CD4-positive, alpha-beta T cell treated with Interleukin-15 for 1 hour (primary cell): ENCODE results near the gene STRN4.
"Not testable (repeated sequence)": the region's sequence is repeated elsewhere in the genome, so short reads cannot be mapped to it uniquely, and the experiment has no call there.

ENCODE experiments used
- DNase-seq: peaks from one replicate; pipeline ENCODE4 v3.0.0-alpha.2; 2020

Gene STRN4, protein sequence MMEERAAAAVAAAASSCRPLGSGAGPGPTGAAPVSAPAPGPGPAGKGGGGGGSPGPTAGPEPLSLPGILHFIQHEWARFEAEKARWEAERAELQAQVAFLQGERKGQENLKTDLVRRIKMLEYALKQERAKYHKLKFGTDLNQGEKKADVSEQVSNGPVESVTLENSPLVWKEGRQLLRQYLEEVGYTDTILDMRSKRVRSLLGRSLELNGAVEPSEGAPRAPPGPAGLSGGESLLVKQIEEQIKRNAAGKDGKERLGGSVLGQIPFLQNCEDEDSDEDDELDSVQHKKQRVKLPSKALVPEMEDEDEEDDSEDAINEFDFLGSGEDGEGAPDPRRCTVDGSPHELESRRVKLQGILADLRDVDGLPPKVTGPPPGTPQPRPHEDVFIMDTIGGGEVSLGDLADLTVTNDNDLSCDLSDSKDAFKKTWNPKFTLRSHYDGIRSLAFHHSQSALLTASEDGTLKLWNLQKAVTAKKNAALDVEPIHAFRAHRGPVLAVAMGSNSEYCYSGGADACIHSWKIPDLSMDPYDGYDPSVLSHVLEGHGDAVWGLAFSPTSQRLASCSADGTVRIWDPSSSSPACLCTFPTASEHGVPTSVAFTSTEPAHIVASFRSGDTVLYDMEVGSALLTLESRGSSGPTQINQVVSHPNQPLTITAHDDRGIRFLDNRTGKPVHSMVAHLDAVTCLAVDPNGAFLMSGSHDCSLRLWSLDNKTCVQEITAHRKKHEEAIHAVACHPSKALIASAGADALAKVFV

DNA sequence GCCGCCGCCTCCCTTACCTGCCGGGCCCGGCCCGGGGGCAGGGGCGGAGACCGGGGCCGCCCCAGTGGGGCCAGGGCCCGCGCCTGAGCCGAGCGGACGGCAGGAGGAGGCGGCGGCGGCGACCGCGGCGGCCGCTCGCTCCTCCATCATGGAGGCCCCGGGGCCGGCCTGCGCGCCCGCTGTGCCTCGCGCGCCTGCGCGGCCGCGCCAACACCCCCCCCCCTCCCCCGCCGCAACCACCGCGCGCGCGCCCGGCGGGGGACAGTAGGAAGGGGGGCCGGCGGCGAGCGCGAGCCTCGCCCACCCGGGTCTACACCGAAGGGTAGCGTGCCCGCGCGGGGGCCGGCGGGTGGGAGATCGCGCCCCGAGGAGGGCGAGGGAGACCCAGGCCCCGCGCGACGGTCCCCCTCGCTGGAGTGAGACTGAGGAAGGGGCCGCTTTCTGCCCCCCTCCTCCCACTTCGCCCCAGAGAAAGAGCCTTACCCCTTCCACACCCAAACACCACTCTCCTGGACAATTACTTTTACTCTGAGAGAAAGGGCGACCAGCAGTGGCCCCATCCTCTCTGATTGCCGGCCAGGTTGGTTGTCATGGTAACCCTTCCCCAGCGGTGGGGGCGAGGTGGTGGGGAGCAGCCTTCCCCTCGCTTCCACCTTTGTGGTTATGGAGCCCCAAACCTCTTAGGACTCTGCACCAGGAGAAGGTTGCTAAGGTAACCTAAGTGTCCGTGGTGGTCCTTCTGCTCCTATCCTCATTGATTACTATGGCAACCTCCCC is at the start of gene STRN4:
Gene STRN4, minus strand, starts transcription at position 170 of the 777 bp plus-strand sequence. Its CDS starts 20 bp downstream, at position 150.
- DNase-seq = peak; percentile 67

DNA sequence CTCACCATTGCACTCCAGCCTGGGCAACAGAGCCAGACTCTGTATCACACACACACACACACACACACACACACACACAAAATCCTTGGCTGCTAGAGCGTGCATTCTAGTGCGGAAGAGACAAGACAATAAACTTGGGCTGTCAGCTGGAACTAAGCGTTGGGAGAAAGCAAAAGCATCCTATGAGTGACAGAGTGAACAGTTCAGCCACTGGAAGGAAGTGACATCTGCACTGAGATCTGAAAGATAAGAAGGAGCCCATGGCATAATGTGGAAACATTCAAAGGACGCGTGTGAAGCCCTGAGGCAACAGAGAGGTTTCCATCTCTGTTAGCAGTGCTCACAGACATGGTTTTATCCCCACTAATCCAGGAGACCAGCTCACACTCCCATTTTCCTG is 45.7 kb upstream of the STRN4 start:
- DNase-seq = no peak

GRCh38 chr19:46789371-46789770 is 43.1 kb upstream of the STRN4 start:
- no peak for DNase-seq

DNA sequence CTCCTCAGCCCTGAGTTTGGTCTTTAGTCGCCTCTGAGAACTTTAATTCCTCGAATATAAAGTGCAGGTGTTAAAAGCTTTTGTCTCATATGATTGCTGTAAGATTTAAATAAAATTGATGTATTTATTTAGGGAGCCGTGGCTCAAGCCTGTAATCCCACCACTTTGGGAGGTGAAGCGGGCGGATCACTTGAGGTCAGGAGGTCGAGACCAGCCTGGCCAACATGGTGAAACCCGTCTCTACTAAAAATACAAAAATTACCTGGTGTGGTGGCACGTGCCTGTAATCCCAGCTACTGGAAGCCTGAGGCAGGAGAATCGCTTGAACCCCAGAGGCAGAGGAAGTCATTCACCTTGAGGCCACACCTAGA is 42.7 kb upstream of the STRN4 start:
- DNase-seq = no peak

DNA sequence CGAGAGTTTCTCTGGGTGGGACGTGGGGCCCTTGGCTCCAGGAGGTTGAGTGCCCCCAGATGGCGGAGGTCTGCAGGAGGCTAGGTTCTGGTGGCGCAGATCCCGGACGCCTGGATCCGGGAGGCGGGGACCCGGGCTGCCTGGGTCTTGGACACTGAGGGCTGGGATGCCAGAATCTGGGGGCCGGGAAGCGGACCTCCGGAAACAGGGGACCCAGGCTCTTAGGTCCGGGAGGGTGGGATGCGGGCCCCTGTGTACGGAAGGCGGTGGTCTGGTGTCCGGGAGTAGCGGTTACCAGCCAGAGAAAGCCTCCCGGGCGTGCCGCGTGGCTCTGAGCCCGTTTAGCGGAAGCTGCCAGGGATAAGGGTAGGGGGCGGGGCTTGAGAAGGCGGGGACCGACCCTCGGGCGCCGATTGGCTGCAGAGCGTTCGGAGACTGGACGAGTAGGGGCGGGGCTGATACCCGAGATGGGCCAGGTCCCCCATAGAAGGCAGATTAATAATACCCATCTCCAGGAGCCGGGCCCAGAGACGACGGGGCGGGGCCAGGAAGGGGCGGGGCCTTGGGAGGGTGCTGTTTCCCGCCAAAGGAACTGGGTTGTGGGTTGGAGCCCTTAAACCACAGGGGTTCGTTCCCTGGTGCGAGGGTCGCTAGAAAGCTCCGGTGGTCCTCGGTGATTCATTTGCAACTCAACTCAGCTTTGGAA is 42.2 kb upstream of the STRN4 start, which contains the start of gene SLC1A5:
Gene SLC1A5, minus strand, starts transcription at position 333 of the 706 bp plus-strand sequence. CDS start 629 bp downstream, outside the sequence.
- peak; percentile 98 for DNase-seq

GRCh38 chr19:46787331-46788261 is 41.3 kb upstream of the STRN4 start:
- DNase-seq = peak; percentile 19

- no peak for DNase-seq
Observed at GRCh38 chr19:46787040-46787330, 40.7 kb upstream of the STRN4 start.

DNA sequence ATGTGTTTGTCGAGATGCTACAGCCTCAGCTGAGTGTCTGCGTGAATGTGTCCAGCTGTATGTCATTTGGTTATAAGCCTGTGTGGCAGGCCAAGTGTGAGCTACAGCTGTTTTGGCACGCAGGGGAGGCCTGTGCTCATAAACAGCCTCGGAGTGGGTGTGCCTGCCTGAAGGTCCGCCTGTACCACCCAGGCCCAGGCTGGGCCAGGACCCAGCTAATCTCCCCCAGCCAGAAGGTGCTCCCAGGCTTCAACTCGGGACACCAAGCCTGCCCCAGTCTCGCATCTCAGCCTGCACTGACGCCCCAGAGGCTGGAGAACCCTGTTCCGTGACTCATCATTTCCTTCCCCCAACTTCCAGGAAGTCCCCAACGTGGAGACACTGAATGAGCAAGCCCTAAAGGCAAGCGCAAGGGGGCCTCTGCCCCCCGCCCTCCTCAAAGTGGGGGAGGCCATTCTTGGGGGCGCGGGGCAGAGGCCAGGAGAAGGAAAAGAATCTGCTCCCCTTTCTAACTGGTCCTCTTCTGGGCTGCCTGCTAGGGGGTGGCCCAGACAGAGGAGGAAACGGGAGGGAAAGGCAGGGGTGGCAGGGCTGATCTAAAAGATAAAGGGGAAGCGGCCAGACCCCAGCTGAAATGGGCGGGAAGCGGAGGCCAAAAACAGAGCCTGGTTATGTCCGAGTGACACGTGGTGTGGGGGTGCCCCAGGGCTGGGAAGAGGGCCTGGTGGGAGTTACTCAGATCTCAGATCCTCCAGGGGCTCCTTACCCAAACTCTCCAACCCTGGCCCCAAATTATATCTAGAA is 40.2 kb upstream of the STRN4 start:
- DNase-seq = peak; percentile 86

DNA sequence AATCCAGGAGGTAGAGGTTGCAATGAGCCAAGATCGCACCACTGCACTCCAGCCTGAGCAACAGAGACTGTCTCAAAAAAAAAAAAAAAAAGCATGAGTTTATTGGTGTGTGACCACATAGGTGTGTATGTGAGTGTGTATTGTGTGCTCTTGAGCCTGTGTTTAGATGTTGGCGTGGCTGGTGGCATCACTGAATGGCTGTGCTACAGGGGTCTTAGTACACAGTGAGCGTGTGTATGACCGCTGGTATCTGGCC is 39.7 kb upstream of the STRN4 start:
- DNase-seq = no peak

DNA sequence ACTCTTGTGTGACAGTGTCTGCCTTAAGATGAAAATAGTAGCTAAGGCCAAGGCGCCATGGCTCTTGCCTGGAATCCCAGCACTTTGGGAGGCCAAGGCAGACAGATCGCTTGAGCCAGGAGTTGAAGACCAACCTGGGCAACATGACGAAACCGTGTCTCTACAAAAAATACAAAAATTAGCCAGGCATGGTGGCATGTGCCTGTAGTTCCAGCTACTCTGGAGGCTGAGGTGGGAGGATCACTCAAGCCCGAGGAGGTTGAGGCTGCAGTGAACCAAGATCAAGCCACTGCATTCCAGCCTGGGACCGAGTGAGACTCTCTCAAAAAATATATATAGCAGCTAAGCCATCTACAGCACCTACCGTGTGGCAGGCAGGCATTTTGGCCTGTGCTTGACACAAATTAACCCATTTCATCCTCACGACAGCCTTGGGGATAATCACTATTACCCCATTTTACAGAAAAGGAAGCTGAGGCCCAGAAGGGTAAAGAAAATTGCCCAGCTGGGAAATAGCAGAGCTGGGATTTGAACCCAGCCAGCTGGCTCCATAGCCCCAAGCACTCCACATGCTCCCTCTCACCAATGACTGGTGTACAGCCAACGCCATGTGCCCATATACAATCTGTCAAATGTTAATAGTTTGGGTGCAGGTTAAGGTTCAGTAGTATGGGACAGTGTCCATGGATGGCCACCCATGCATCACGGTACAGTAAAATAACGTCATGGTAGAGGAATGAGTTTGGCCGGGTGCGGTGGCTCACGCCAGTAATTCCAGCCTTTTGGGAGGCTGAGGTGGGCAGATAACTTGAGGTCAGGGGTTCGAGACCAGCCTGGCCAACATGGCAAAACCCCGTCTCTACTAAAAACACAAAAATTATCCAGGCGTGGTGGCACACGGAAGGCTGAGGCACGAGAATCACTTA is 39.1 kb upstream of the STRN4 start:
- no peak for DNase-seq

GRCh38 chr19:46784262-46785053 is 38.2 kb upstream of the STRN4 start:
- DNase-seq = peak; percentile 57

- DNase-seq = no peak
Observed at GRCh38 chr19:46783670-46784069, 37.4 kb upstream of the STRN4 start.

DNA sequence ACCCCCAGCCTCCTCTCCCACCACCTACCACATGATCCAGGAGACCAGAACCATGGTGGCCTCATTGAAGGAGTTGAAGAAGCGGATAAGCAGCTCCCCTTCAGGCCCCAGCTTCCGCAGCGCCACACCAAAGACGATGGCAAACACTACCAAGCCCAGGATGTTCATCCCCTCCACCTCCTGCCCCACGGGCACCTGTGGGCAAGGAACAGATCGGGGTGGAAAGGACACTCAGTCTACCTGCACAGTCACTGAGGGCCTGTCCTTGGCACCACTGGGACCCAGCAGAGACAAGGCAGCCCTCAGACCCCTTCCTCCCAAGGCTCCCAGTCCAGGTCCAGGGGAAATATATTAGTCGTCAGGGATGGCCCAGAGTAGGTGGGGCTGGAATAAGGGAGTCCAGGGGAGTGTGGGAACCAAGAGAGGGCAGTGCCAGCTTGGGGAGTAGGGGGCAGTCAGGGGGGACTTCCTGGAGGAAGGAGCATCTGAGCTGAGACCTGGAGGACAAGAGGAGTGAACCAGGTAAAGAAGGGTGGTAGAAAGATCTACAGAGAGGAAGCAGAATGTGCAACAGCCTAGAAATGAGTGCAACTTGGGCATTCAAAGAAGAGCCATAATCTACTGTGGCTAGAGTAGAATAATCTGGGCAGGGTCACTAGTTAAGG is 36.2 kb upstream of the STRN4 start:
- no peak for DNase-seq

- not testable (repeated sequence) for DNase-seq
Observed at GRCh38 chr19:46777956-46778645, 31.9 kb upstream of the STRN4 start.

- DNase-seq = no peak
Observed at GRCh38 chr19:46776927-46777911, 31.0 kb upstream of the STRN4 start.

GRCh38 chr19:46775642-46776258 is 29.5 kb upstream of the STRN4 start:
- no peak for DNase-seq
